ENCODE results near the gene NCOR2. TPM values are rescaled to one million over a fixed set of nuclear protein-coding genes. Genes with fewer than 3 reads are reported as not detected.

The NCOR2 gene
- total and polyA plus RNA-seq, 2 donors (not counting 1 experiment from before 2014, with no cell fraction given), result 25.9 to 144 TPM

DNA sequence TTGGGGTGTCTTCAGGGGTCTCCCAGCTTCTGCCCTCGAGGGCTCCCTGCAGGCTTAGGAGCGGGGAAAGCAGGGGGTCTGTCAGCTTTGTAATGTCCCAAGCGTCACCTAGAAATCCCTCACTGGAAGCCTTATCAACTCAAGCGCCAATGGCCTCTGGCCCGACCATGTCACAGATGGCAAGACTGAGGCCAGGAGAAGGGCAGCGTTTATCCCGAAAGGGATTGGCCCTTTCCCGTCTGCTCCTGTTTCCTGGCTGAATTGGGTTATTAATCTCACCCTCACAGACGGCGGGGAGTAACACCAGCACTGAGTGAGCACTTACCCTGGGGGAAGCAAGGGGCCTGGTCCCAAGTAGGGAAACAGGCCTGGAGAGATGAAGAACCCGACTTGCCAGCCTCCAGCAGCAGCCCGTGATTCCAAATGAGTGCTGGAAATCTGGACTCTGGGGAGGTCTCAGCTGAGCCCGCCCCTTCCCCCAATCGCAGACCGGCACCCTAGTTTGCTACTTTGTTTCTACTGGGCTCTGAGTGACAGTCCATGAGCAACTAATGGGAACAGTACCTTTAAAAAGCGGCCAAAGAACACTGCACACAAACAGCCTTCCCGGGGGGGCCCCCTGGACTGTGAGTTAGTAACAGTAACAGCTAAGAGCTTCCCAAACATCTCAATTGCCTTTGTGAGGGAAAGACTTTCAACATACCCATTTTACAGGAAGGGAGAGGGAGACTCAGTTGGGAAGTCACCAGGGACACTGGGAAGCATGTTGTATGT lies 2.1 kb upstream of the NCOR2 start:
- CTCF ChIA-PET, result interaction anchor here (0.8 kb wide), 1 partner anchor 76 kb away, joined by 3 read pairs; no protein-coding TSS in a partner anchor
- H3K79me2 ChIP-seq (ENCODE audit: control insufficient read depth, insufficient read depth, low read length), result peaks cover 30% of the 10 kb centered on the region
- Mint-ChIP-seq H3K9me3 (ENCODE audit: insufficient read depth) (no peaks in the 10 kb centered on the region), H3K27me3 (no peaks in the 10 kb centered on the region), H3K27ac (no peak overlapping the region), H3K4me3 (no peak overlapping the region), H3K4me1 (peaks cover 24% of the 10 kb centered on the region)
- no peaks in the 10 kb centered on the region for H3K9me3 ChIP-seq (ENCODE audit: control extremely low read depth in 1 of 3, control insufficient read depth in 2 of 3, insufficient read depth in 1 of 3, low read length in 2 of 3)
- H3K9ac ChIP-seq (ENCODE audit: low read length), result no peak overlapping the region
- 94% methylated on average over 15 of the region's 17 CpGs for WGBS (ENCODE audit: insufficient coverage)
- TF ChIP-seq EZH2 (IDR thresholded peaks at IDR 0.05; ENCODE audit: borderline replicate concordance, insufficient read depth, low read depth, low read length, poor library complexity, severe bottlenecking), result no peak
- TF ChIP-seq, protein P1, sequence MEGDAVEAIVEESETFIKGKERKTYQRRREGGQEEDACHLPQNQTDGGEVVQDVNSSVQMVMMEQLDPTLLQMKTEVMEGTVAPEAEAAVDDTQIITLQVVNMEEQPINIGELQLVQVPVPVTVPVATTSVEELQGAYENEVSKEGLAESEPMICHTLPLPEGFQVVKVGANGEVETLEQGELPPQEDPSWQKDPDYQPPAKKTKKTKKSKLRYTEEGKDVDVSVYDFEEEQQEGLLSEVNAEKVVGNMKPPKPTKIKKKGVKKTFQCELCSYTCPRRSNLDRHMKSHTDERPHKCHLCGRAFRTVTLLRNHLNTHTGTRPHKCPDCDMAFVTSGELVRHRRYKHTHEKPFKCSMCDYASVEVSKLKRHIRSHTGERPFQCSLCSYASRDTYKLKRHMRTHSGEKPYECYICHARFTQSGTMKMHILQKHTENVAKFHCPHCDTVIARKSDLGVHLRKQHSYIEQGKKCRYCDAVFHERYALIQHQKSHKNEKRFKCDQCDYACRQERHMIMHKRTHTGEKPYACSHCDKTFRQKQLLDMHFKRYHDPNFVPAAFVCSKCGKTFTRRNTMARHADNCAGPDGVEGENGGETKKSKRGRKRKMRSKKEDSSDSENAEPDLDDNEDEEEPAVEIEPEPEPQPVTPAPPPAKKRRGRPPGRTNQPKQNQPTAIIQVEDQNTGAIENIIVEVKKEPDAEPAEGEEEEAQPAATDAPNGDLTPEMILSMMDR (IDR thresholded peaks at IDR 0.05), result no peak
- intact Hi-C loops (cut with micrococcal nuclease), result loop anchor here (2.0 to 10.0 kb wide), 4 partner anchors 143 to 355 kb away; no protein-coding TSS in a partner anchor
- H3K4me1 ChIP-seq (ENCODE audit: control insufficient read depth in 2 of 2, insufficient read depth in 2 of 2, low read length in 2 of 2), result peaks cover 24 to 35% of the 10 kb centered on the region in 2 donors
- no peak overlapping the region for H2AFZ ChIP-seq (ENCODE audit: insufficient read depth, low read depth, low read length, poor library complexity, severe bottlenecking)
- ATAC-seq (ENCODE audit: low read depth), result no peak
- H4K20me1 ChIP-seq (ENCODE audit: control insufficient read depth, insufficient read depth, low read length, poor library complexity, severe bottlenecking), result peaks cover 25% of the 10 kb centered on the region
- peak overlapping the region; percentile 99 for H3K4me2 ChIP-seq (replicated peaks; ENCODE audit: low read depth, low read length, poor library complexity, severe bottlenecking)
- no peaks in the 10 kb centered on the region for H3K36me3 ChIP-seq (replicated peaks in 1 of 2; ENCODE audit: control extremely low read depth in 1 of 2, control insufficient read depth in 1 of 2, extremely low read depth in 1 of 2, insufficient read depth in 2 of 2, low read length in 1 of 2)
- no peaks in the 10 kb centered on the region for H3K27me3 ChIP-seq (replicated peaks in 1 of 4; ENCODE audit: control extremely low read depth in 1 of 4, control insufficient read depth in 3 of 4, insufficient read depth in 4 of 4, low read length in 3 of 4)
- no peak overlapping the region for H3K4me3 ChIP-seq (ENCODE audit: control extremely low read depth in 1 of 5, extremely low read depth in 1 of 5, insufficient read depth in 1 of 5, low read depth in 2 of 5, low read length in 4 of 5)
- no peak for DNase-seq
- H3K27ac ChIP-seq (ENCODE audit: low read length in 2 of 2), result no peak overlapping the region
- POLR2A ChIA-PET, result interaction anchor here (0.6 kb wide), 1 partner anchor 50 kb away, joined by 3 read pairs; no protein-coding TSS in a partner anchor

Measured in B cell (primary cell).